ENCODE results near the gene NMU.

- TF ChIP-seq CTCF (optimal IDR thresholded peaks at IDR 0.05 in 1 of 3, IDR thresholded peaks at IDR 0.05 in 1 of 3, conservative IDR thresholded peaks at IDR 0.05 in 1 of 3; ENCODE audit: extremely low read depth in 1 of 3, insufficient read depth in 2 of 3, low read length in 3 of 3), result no peak
- TF ChIP-seq EZH2 (IDR thresholded peaks at IDR 0.05; ENCODE audit: low read length), result no peak
Measured at GRCh38 chr4:55575513-55575912, 60.6 kb downstream of the NMU start.
